ENCODE results near the gene MRPL54.

- no peak for TF ChIP-seq CTCF (conservative IDR thresholded peaks at IDR 0.05; ENCODE audit: low read length)
- TF ChIP-seq EZH2phosphoT487 (IDR thresholded peaks at IDR 0.05; ENCODE audit: borderline replicate concordance, low read depth, low read length), result no peak
These were observed 4.6 kb downstream of the MRPL54 start for GRCh38 chr19:3767050-3767449.
